NCI-H187 (cell line): Measurements from ENCODE around the gene RREB1.

Experiments
- DNase-seq, 2 experiments: peaks; one replicate each; lab custom pipeline; 2025; lab: John Stamatoyannopoulos, UW

Gene RREB1

GRCh38 chr6:7224731-7225130 is 117.0 kb downstream of the RREB1 start:
- DNase-seq = no peak

GRCh38 chr6:7228662-7229375 is 121.1 kb downstream of the RREB1 start:
- DNase-seq = no peak

- DNase-seq = no peak
Observed at GRCh38 chr6:7229376-7230326, 121.9 kb downstream of the RREB1 start.

- DNase-seq = no peak
Observed at GRCh38 chr6:7230327-7230691, 122.5 kb downstream of the RREB1 start.

- no peak for DNase-seq
Observed at GRCh38 chr6:7230956-7231713, 123.4 kb downstream of the RREB1 start.

GRCh38 chr6:7232351-7232750 is 124.6 kb downstream of the RREB1 start:
- no peak for DNase-seq

- no peak for DNase-seq
Observed at GRCh38 chr6:7234547-7234946, 126.8 kb downstream of the RREB1 start.

- peak in 1 of 2 experiments; percentile 18 for DNase-seq
Observed at GRCh38 chr6:7235712-7236305, 128.0 kb downstream of the RREB1 start.

GRCh38 chr6:7236306-7237209 is 128.8 kb downstream of the RREB1 start:
- no peak for DNase-seq

- no peak for DNase-seq
Observed at GRCh38 chr6:7237653-7238188, 130.0 kb downstream of the RREB1 start.

GRCh38 chr6:7238526-7238899 is 130.8 kb downstream of the RREB1 start:
- no peak for DNase-seq

GRCh38 chr6:7238900-7239589 is 131.3 kb downstream of the RREB1 start:
- DNase-seq = peak; percentile 74 to 90

- no peak for DNase-seq
Observed at GRCh38 chr6:7239590-7239948, 131.8 kb downstream of the RREB1 start.

GRCh38 chr6:7240351-7240750 is 132.6 kb downstream of the RREB1 start:
- no peak for DNase-seq

GRCh38 chr6:7241160-7241559 is 133.4 kb downstream of the RREB1 start:
- DNase-seq = no peak

GRCh38 chr6:7241709-7242645 is 134.2 kb downstream of the RREB1 start:
- no peak for DNase-seq

GRCh38 chr6:7242835-7243178 is 135.0 kb downstream of the RREB1 start:
- no peak for DNase-seq

- peak; percentile 36 to 49 for DNase-seq
Observed at GRCh38 chr6:7243179-7243981, 135.6 kb downstream of the RREB1 start.
